GM21367 (cell line): ENCODE measurements around the gene ZFAND3.
"Not testable (repeated sequence)": the region's sequence is repeated elsewhere in the genome, so short reads cannot be mapped to it uniquely, and the experiment has no call there.

Source experiments
- ATAC-seq: cut with Tn5 transposase; IDR thresholded peaks from one replicate; pipeline ENCODE4 v1.9.1; 2021; ENCODE audit not compliant: unreplicated experiment

The ZFAND3 gene

DNA sequence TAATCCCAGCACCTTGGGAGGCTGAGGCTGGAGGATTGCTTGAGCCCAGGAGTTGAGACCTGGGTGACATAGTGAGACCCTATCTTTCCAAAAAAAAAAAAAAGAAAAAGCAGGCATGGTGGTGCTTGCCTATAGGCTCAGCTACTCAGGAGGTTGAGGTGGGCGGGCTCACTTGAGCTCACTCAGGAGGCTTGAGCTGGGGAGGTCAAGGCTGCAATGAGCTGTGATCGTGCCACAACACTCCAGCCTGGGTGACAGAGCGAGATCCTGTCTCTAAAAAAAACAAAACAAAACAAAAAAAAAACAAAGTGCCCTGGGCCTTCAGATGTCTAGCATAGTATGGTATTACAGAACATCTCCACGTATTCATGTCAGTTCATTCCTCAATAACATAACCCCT, 42.9 kb downstream of the ZFAND3 start:
- ATAC-seq = no peak

DNA sequence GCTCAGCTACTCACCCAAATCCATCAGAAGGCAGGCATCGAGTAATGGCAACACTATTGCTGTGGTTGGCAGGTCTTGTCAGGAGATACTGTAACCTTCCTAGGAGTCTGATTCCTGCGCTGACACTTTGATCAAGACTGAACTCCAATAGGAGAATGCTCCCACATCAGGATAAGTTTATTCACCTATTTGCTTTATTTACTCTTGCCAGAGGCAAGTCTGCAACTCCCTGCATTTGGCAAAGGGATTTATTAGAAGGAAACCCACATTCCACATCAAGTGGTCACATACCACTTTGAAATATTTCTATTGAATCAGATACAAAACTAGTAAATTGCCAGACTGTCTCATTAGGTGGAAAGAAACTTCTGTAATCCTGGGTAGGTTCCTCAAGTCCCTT, 43.5 kb downstream of the ZFAND3 start:
- ATAC-seq = no peak

DNA sequence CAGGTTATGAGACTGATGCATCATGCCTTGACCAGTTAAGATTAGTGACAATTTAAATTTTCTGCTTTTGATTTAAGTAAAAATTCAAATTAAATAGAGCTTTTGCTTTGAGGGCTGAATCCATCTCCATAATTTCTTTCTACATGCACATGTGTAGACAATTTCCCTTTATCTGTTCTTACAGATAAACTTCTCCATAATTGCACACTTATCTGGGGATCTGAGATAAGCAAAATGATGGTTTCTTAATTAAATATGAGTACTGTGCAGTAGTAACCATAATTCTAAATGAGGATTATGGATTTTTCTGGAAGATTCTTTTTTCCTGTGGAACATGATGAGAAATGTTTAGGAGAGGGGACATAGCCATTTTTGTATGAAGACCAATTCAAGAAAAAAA, 44.7 kb downstream of the ZFAND3 start:
- ATAC-seq = no peak

DNA sequence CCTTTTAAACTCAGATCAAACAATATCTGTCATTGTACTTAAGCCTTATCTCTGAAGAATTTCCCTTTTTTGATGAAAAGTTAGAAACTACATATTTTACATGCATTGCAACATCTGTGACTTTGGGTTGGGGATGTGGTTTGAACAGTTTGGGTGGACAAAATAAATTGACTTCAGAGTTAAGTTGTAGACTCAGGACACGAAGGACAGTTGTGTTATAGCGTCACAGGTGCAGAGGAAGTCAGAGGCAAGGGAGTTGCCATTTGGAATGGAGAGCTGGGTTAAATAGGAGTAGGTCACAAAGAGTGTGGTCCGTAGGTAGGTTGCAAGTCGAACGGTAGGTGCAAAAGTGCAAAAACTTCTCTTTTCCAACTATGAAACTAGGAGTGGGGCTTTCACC, 46.0 kb downstream of the ZFAND3 start:
- ATAC-seq = no peak

DNA sequence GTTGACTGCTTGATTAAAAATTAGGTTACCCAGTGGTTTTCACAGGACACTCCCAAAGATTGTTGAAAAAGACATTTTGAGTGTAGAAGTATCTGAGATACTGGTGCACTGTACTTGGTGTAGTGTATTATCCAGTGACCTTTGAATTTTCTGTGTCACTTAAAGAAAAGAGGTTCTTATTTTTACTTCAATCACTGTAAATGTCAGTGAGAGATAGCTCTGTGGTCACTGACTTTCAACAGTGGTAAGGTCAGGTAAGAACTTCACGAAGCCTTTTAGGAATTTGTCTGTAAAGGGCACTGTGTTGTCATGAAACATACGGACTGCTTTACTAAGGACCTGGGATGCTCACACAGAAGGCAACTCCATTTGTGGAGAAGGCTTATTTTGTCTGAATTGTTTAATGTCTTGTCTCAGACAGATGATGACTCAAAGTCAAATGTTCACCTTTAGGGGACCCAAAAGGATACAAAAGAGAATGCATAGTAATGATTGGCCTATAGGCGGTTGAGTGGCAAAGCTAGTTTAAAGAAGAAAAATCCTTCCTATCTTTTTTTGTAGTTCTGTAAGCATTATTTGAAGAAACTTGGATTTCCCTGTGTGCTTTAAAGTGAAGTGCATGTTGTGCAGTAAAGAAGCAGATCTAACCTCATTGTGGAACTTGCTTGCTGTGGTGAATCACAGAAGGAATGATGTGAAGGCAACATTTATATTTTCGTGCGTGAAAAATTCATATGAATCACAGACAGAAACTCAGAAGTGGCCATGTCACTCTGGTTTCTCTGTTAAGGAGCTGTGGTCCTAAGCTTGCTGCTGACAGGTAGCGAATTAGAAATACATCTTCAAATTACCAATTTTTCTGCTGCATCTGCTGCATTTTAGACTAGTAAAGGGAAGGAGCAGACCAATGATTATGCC, 47.3 kb downstream of the ZFAND3 start:
- ATAC-seq = no peak

DNA sequence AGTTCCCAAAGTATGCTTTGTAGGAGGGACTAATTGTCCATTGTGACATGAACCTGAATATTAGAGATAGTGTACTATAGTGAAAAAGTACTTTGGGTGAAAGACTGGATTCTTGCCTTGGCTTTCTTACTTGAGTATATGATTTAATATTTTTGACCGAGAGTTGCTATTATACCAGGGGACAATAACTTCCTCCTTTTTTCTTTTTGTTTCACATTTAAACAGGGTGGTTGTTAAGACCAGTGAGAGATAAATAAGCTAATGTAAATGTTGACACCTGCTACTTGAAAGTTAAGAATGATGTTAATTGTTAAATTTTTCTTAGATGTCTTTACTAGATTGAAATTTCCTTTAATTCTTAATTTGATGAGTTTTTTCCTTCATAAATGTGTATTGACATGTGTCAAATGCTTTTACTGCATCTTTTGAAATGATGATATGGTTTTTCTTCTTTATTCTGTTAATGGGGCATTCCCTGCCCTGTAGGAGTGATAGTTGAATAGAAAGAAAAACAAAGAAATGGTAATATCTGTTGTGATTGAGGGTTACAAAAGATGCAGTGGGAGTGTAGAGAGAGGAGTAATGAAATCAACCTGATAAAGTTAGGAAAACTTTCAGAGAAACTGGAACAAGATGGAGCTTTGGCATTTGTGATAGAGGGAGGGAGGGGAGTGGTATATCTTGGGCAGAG, 48.4 kb downstream of the ZFAND3 start:
- no peak for ATAC-seq

DNA sequence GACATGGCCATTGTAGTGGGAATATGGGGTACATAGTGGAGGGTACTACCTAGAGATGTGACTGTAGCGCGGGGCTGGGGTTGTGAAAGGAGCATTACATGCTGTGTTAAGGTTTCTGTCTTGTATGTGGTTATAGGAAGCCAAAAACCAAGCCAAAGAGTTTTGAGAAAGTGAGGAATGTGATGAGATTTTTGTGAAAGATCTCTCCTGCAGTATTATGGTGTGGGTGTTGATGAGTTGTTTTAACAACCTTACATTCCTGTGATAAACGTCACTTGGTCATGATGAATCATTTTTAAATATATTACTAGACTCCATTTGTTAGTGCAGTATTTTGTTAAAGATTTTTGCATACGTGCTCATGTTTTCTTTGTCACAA, 48.9 kb downstream of the ZFAND3 start:
- ATAC-seq = no peak

DNA sequence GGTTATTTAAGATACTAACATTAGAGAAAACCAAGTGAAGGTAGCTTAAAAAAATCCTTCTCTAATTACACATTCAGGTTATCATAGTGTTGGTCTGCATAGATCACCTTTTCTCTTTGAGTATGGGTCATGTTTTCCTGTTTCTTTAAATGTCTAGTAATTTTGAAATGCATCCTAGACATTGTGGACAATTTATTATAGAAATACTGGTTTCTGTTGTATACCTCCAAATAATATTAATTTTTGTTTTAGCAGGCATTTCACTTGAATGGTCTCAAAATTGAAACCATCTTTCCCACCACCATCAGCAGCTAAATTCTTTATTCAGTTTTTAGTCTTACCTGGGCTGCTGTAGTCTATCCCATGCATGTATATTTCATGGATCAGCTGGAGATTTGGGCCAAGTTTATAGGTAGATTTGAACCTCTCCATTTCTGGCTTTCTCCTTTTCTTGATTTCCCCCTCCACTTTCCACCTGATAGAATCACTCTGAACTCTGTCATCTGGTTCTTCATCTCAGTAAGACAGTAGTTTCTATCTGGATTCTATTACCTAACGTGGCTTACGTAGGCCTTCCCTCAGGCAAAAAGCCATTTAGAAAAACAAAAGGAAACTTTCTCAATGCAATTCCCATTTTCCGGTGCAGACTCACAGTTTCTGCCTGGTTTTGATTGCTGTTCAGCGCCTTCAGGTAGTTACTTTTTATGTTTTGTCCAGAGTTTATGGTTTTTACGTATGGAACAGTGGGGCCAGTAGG, 52.3 kb downstream of the ZFAND3 start:
- no peak for ATAC-seq

DNA sequence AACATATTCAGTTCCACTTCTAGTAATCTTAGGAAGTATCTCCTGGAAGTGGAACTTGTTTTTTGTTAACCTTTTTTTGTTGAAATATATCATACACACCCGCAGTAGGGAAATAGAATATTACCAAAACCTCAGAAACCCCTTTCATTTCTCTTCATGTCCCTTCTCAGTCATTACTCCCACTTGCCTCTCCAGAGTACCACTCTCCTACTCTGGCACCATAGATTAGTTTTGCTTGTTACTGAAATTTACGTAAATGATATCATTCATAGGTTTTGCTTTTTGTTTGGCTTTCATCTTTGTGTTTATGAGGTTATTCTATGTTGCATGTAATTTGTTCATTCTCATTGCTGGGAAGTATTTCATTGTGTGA, 52.8 kb downstream of the ZFAND3 start:
- no peak for ATAC-seq

DNA sequence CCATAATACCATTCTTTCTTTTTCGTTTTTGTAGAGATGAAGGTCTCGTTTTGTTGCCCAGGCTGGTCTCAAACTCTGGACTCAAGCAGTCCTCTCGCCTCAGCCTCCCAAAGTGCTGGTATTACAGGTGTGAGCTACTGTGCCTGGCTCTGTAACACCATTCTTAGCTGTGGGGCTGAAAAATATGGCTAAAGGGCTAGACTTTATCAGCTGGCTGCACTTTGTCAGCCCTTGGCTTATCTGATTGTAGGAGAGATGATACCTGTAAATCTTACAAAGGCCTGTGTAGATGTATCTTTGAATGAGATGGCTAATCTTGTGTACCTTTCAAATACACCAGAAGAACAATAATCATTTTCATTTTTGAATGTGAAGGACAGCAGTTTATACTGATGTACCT, 55.2 kb downstream of the ZFAND3 start:
- no peak for ATAC-seq

DNA sequence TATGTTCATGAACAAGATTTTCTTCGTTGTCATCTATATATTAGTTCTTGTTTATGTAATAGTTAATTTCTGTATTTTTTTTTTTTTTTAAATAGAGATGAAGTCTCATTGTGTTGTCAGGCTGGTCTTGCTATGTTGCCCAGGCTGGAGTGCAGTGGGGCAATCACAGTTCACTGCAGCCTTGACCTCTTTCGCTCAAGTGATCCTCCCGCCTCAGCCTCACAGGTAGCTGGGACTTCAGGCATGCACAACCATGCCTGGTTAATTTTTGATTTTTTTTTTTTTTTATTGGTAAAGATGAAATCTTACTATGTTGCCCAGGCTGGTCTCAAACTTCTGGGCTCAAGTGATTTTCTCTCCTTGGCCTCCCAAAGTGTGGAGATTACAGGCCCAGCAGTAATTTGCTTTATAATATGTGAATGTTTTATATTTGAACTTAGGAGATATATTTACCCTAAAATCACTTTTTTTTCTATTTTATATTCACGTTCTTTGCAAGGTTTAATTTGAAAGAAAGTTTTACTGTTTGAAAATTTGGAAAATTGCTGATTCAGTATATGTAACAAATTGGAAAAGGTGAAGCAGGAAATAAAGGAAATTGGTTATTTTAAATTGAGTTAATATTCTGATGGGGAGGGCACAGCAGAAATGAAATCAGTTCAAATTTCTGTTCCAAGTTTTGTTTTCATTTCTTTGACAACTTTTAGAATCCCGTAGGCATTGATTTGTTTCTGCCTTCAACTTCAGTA, 56.2 kb downstream of the ZFAND3 start:
- no peak for ATAC-seq

DNA sequence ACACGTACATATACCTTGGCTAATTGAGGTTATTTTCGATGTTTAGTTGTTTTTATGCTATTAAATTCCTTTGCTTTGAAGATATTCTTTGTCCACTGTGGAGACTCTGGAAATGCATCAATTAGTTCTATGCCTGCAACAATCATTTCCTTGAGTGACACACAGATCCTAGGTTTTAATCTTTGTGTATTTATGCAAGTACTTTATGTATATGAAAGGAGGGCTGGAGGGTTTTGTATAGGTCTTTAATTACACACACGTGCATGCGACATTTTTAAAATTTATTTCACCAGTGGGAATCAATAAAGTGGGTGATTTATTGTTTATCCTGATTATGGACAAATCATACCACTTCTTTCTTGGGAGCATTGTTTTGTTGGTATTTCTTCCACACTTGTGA, 57.3 kb downstream of the ZFAND3 start:
- ATAC-seq = no peak

DNA sequence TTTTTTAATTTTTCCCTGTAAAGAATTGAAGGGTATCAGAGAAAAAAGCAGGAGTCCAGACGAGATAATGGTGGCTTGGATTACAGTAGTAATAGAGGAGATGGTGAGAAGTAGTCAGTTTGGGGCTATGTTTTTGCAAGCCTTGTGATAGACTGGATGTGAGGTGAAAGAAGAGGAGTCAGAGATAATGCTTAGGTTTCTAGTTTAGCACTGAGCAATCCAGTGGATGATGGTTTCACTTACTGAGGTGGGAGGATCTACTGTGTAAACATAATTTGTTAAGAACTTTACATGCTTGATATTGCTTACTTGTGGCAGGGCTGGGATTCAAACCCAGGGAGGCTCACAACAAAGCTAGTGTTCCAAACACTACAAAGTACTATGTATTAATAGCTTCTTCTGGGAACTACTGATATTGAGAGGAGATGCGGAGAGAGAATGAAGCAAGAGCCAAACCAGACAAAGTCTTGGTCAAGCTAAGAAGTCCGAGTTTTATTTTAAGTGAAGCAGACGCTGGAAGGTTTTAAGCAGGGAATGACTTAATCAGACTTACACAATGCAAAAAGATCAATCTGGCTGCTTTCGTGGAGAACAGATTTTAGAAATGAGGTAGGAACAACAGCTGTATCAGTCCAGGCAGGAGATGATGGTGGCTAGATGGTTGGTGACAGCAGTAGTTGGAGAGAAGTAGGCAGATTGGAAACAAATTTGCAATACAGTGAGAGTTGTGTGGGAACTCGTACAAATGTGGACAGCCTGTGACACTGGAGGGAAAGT, 58.0 kb downstream of the ZFAND3 start:
- no peak for ATAC-seq

DNA sequence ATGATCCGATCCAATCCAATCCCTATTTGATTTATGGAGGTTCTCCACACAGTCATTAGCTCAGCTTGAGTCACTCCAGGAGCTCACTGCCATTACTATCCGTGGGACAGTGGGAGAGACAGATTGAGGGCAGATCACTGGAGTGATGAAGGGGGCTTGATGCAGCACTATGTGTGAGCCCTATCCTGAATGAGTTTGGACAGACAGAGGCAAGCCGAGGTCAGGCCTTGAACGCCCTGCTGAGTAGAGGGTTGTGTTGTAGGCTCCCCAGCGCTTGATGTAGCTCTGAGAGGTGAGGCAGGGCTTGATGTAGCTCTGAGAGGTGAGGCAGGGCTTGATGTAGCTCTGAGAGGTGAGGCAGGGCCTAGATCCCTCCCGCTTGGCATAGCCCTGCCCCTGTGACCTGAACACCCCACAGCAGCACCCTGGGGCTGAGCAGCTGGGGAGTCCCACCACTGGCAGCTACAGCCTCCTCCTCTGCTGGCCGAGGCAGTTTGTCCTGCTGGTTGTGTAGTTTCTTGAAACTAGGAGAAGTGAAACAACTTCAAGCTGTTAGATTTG, 58.7 kb downstream of the ZFAND3 start:
- ATAC-seq = no peak

DNA sequence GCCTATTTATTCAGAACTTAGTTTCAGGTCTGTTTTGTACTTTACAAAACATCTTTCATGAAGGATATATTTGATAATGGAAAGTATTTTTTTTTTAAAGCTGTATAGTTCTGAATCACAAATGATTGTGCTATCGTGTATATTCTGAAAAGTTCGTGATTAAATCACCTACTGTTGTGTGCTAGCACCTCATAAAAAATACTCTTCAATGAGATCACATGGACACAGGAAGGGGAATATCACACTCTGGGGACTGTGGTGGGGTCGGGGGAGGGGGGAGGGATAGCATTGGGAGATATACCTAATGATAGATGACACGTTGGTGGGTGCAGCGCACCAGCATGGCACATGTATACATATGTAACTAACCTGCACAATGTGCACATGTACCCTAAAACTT, 61.1 kb downstream of the ZFAND3 start:
- not testable (repeated sequence) for ATAC-seq

DNA sequence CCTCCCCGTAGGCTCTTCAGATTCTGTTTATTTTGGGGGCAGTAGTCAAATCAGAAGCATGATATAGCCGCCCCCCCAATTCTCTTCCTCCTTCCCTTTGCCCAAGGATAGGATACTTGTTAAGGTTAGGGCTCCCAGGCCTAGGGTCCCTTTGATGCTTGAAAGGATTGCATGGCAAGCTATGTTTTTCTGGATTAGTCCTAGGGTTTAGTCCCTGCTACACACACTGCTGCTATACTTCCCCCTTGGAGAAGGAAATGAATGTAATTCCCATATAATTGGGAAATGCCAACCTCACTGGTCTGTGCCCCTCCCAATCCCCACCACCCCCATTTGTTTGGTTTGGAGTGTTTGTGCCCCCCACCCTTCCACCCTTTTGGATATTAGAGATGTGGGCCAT, 62.8 kb downstream of the ZFAND3 start:
- ATAC-seq = no peak

DNA sequence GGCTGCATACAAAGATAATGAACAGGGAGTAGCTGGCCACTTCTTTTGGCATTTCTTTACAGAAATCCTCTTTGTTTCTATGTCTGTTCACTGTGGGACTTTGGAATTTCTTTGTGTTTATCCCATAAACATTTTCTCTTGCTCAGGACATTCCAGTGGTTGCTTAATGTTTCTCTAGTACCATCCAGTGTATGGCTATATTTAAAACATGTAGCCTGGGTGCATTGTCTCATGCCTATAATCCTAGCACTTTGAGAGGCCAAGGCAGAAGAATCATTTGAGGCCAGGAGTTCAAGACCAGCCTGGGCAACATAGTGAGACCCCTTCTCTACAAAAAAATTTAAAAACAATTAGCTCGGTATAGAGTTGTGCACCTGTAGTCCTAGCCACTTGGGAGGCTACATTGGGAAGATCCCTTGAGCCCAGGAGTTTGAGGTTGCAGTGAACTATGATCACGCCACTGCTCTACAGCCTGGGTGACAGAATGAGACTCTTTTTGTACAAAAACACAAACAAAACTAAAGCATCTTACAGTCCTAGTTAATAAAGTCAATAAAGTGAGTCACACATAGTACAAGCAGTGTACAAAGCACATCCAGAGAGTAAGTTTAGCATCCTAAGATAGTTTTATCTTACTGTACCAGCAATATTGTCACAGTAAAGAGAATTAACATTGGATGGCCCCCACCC, 63.3 kb downstream of the ZFAND3 start:
- no peak for ATAC-seq

DNA sequence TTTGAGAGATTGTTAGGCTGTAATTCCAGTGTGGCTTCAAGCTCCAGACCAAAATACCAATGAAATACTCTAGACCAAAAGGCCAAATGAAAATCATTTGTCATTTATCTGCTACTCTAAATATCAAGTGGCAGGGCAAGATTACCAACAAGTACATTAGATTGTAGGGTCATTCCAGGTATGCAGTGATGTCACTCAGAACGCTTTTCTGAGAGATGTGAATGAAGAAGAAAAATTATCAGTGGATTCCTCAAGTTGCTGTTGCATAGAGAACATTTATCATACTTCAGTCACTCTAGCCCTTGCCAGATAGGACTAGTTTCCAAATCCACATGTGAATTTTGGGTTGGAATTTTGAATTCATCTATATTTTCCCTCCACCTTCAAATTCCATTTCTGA, 65.0 kb downstream of the ZFAND3 start:
- no peak for ATAC-seq

DNA sequence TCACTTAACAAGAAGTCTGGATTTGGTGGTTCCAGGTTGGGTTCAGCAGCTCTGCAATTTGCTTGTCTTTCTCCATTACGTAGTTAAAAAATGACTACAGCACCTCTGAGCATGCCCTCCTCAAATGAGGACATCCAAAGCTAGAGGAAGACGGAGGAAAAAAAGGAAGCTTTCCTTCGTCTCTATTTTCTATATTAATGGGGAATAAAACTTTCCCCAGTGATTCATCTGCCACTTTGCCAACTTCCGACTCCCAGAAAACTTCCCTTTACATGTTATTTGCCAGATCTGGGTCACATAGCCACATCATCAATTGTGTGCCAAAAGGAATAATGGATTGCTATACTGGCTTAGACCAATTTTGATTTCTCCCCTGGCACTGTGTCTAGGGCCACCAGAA, 69.5 kb downstream of the ZFAND3 start:
- ATAC-seq = no peak
